Right lobe of liver (tissue), 6 donors: ENCODE data around the gene SCAPER. TPM values are rescaled to one million over a fixed set of nuclear protein-coding genes. Genes with fewer than 3 reads are reported as not detected.

Experiments used
- ATAC-seq, 4 donors: fragments of 200-7000 bp; cut with Tn5 transposase; one replicate each; pipeline ENCODE4 v1.9.1; 2020; ENCODE audit warnings: mild to moderate bottlenecking in 4 of 4, moderate library complexity in 4 of 4
- DNase-seq, 3 donors: peaks; one replicate each; pipeline ENCODE4 v3.0.0-alpha.2; 2020
- H3K27ac ChIP-seq, 3 donors: fragments of 200-600 bp; one replicate each; pipeline ENCODE4 v1.8.0; 2022
- H3K27me3 ChIP-seq, 2 donors: fragments of 200-600 bp; one replicate each; pipeline ENCODE4 v1.8.0; 2022
- H3K36me3 ChIP-seq, 4 donors: fragments of 200-600 bp; sonication (generic) in 1 of 4; one replicate each; pipeline versions ENCODE4 v1.5.1 to v1.8.0; 2017 to 2022; ENCODE audit warnings: control low read depth in 1 of 4
- H3K4me1 ChIP-seq, 4 donors: fragments of 200-600 bp; sonication (generic) in 1 of 4; one replicate each; pipeline versions ENCODE4 v1.5.1 to v1.8.0; 2017 to 2022; ENCODE audit warnings: control low read depth in 1 of 4
- H3K4me3 ChIP-seq, 3 donors: fragments of 200-600 bp; one replicate each; pipeline ENCODE4 v1.8.0; 2022
- H3K9me3 ChIP-seq, 4 donors: fragments of 200-600 bp; sonication (generic) in 1 of 4; one replicate each; pipeline versions ENCODE4 v1.5.1 to v1.8.0; 2017 to 2022; ENCODE audit warnings: control low read depth in 1 of 4
- POLR2A ChIP-seq: fragments of 450-650 bp; IDR thresholded peaks from one replicate; pipeline ENCODE4 v1.6.1; 2017; ENCODE audit warnings: antibody characterized with exemption, mild to moderate bottlenecking
- WGBS: methylation state at CpG from one replicate; pipeline ENCODE4 v1.1.6; 2018; ENCODE audit warnings: low coverage, low lambda C conversion rate; ENCODE audit not compliant: insufficient coverage; ENCODE audit errors: missing lambda C conversion rate; 5-methylcytosine and 5-hydroxymethylcytosine counted together
- intact Hi-C, 2 donors: fragments of 100-400 bp; cut with DNase I; formaldehyde crosslinking; loops; one replicate each; pipeline versions ENCODE4 v1.11.2 to v1.14.1; 2022
- total RNA-seq, 6 experiments: library from RNA; depleted of rRNA in 2 of 6; stranded (reverse); fragments of >200 nt in 2 of 6; fragmentation: NEBNext Ultra II Directional in 3 of 6; extraction: Animal tissue kit (Norgen Biotek cat#: 25700) in 3 of 6; gene quantifications; one replicate each; pipeline versions ENCODE4 v1.1.0 to v1.2.4, GENCODE V29; 2016 to 2023
- TF ChIP-seq, protein P1 (sequence below), 4 donors: fragments of 200-600 bp in 3 of 4; fragments of 450-650 bp in 1 of 4; IDR thresholded peaks; one replicate each; pipeline versions ENCODE4 v1.5.1 to v1.8.0; 2016 to 2022; ENCODE audit warnings: antibody characterized with exemption in 4 of 4, mild to moderate bottlenecking in 2 of 4
- donor health status: DM: no; HTN: yes; CAD: no.
- donor health status: DM: no; HTN: no; CAD: no.
- donor health status: DM: no; HTN: no; CAD: no.
- donor health status: DM: no; HTN: yes; CAD: no.
- donor health status: DM: no; HTN: yes; CAD: no.

SCAPER gene
- total RNA-seq, 6 experiments from 2014 or later = 6.7 to 17.3 (median 10.4) TPM

GRCh38 chr15:76311100-76311953, 593.8 kb downstream of the SCAPER start, which contains the start of gene ETFA:
ETFA (minus strand) TSS chr15:76311469; CDS start chr15:76311388, 81 bp downstream.
- Histone ChIP-seq H3K27ac (peak within 1 kb of the TSS; percentile 87 to 93 (median 90)), H3K27me3 (no peaks in the 10 kb centered on the region), H3K36me3 (no peaks in the 10 kb centered on the region), H3K9me3 (no peaks in the 10 kb centered on the region), H3K4me1 (peaks cover 0 to 55% (median 15%) of the 10 kb centered on the region in 4 donors), H3K4me3 (peak within 1 kb of the TSS; percentile 71 to 96 (median 87))
- ATAC-seq (peak; percentile 87 to 94 (median 91)), DNase-seq (peak; percentile 99)
- intact Hi-C loops = no loop called here
- WGBS = 0% methylated on average over 2 of the region's 60 CpGs
- TF ChIP-seq POLR2A = peak; percentile 99
- TF ChIP-seq, protein P1, sequence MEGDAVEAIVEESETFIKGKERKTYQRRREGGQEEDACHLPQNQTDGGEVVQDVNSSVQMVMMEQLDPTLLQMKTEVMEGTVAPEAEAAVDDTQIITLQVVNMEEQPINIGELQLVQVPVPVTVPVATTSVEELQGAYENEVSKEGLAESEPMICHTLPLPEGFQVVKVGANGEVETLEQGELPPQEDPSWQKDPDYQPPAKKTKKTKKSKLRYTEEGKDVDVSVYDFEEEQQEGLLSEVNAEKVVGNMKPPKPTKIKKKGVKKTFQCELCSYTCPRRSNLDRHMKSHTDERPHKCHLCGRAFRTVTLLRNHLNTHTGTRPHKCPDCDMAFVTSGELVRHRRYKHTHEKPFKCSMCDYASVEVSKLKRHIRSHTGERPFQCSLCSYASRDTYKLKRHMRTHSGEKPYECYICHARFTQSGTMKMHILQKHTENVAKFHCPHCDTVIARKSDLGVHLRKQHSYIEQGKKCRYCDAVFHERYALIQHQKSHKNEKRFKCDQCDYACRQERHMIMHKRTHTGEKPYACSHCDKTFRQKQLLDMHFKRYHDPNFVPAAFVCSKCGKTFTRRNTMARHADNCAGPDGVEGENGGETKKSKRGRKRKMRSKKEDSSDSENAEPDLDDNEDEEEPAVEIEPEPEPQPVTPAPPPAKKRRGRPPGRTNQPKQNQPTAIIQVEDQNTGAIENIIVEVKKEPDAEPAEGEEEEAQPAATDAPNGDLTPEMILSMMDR (IDR thresholded peaks at IDR 0.05) = no peak

DNA sequence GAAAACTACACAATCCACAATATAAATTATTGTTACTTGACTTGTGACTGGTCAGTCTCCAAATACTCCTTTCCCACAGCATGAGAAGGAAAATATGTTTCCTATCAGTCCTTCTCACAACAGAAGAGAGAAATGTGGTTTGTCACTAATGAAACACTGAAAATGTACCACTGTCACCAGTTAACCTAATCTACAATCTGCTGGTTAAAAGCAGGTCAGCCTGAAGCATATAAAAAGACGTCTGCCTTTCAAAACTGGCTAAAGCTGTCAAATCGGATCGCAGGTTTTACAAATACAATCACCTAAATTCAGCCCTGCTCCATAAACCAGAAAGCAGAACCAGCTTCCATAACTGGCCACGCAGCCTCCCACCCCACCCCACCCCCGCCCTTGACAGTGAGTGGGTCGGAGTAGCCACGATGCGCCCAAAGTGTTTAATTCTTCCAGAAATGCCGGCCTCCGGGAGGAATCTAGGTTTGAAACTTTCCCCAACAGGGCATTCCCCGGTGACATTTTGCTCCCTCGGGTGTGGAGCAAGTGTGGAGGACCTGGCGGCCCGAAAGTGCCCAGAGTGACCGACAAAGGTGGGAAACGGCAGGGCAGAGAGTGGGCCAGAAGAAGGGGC, 594.6 kb downstream of the SCAPER start:
- Histone ChIP-seq H3K9me3 (no peaks in the 10 kb centered on the region), H3K27ac (peak overlapping the region; percentile 87 to 93 (median 90)), H3K27me3 (no peaks in the 10 kb centered on the region), H3K4me3 (peak overlapping the region; percentile 71 to 96 (median 87)), H3K4me1 (peaks cover 0 to 55% (median 15%) of the 10 kb centered on the region in 4 donors), H3K36me3 (no peaks in the 10 kb centered on the region)
- TF ChIP-seq, protein P1 (IDR thresholded peaks at IDR 0.05) = no peak
- TF ChIP-seq POLR2A = no peak
- intact Hi-C loops = no loop called here
- 0% methylated on average over 16 of the region's 16 CpGs for WGBS
- peak in 2 of 4 donors; percentile 0 to 1 for ATAC-seq
- no peak for DNase-seq

DNA sequence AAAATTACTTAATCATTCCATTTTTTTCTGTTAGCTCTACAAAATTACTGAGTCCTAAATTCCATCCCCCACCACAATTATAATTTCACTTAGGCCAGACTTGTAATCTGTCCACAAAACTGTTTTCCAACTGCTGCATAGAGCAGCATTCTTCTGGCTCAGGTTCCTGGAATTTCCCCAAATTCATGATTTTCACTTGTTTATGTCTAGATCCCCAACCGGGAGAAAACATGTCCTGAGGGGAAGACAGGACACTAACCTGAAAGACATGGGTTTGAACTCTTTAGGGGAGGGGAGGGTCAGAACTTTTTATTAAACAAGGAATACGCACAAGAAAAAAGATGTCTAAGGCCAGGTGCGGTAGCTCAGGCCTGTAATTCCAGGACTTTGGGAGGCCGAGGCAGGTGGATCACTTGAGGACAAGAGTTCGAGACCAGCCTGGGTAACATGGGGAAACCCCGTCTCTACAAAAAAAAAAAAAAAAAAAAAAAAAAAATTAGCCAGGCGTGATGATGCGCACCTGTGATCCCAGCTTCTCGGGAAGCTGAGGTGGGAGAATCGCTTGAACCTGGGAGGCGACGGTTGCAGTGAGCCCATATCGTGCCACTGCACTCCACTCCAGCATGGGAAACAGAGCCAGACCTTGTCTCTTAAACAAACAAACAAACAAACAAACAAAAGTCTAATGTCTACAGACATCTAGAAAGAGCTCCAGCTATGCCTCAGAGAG, 595.4 kb downstream of the SCAPER start:
- Histone ChIP-seq H3K9me3 (no peaks in the 10 kb centered on the region), H3K27ac (peak overlapping the region in 2 of 3 donors; percentile 87 to 93), H3K27me3 (no peaks in the 10 kb centered on the region), H3K36me3 (no peaks in the 10 kb centered on the region), H3K4me1 (peaks cover 0 to 55% (median 15%) of the 10 kb centered on the region in 4 donors), H3K4me3 (peak overlapping the region; percentile 71 to 96 (median 87))
- no peak for DNase-seq
- TF ChIP-seq POLR2A = no peak
- TF ChIP-seq, protein P1 (IDR thresholded peaks at IDR 0.05) = no peak
- no peak for ATAC-seq
- intact Hi-C loops = no loop called here
- WGBS = 50% methylated on average over 13 of the region's 13 CpGs

- no peak overlapping the region for H3K27ac ChIP-seq
- ATAC-seq = no peak
- no peaks in the 10 kb centered on the region for H3K36me3 ChIP-seq
- H3K4me3 ChIP-seq = no peak overlapping the region
- no peaks in the 10 kb centered on the region for H3K27me3 ChIP-seq
- no peak for DNase-seq
- 83% methylated on average over 1 of the region's 1 CpG for WGBS
- no peaks in the 10 kb centered on the region for H3K9me3 ChIP-seq
- TF ChIP-seq, protein P1 (IDR thresholded peaks at IDR 0.05) = no peak
- TF ChIP-seq POLR2A = no peak
- intact Hi-C loops = no loop called here
- H3K4me1 ChIP-seq = peaks cover 0 to 15% (median 4%) of the 10 kb centered on the region in 4 donors
These were observed 601.2 kb downstream of the SCAPER start for GRCh38 chr15:76303909-76304308.
